HepG2 (cell line): Measurements from ENCODE around the gene SLC20A1. TPM values are rescaled to one million over a fixed set of nuclear protein-coding genes. Genes with fewer than 3 reads are reported as not detected.

Experiments used
- CAMTA2 ChIP-seq: sonication (generic); formaldehyde crosslinking; IDR thresholded peaks from 2 replicates; pipeline ENCODE4 v1.4.0; 2020; ENCODE audit warnings: mild to moderate bottlenecking, missing genetic modification reagents, borderline replicate concordance
- ESRRA ChIP-seq: sonication (generic); formaldehyde crosslinking; IDR thresholded peaks from 2 replicates; pipeline ENCODE4 v1.5.1; 2020; ENCODE audit warnings: mild to moderate bottlenecking, low read depth, missing genetic modification reagents
- HOXA5 ChIP-seq: sonication (generic); formaldehyde crosslinking; IDR thresholded peaks from 2 replicates; pipeline ENCODE4 v1.4.0; 2020; ENCODE audit warnings: missing genetic modification reagents
- IKZF1 ChIP-seq: fragments of 450-650 bp; IDR thresholded peaks from 2 replicates; pipeline ENCODE4 v1.7.1; 2016
- ISL2 ChIP-seq: sonication (generic); formaldehyde crosslinking; IDR thresholded peaks from 2 replicates; pipeline ENCODE4 v1.5.0; 2020; ENCODE audit warnings: missing genetic modification reagents
- KDM6A ChIP-seq: IDR thresholded peaks from 2 replicates; pipeline ENCODE4 v1.6.1; 2016; ENCODE audit warnings: low read depth
- MXI1 ChIP-seq: IDR thresholded peaks from 3 replicates; pipeline ENCODE4 v1.6.1; 2012; ENCODE audit warnings: low read depth, low read length, inconsistent platforms, borderline replicate concordance
- NCOR1 ChIP-seq: fragments of 200-600 bp; sonication (generic); IDR thresholded peaks from 2 replicates; pipeline ENCODE4 v1.7.0; 2017; ENCODE audit warnings: antibody characterized with exemption, low read length, borderline replicate concordance
- NFATC3 ChIP-seq: sonication (generic); formaldehyde crosslinking; IDR thresholded peaks from 2 replicates; pipeline ENCODE4 v1.5.1; 2020; ENCODE audit warnings: mild to moderate bottlenecking, missing genetic modification reagents
- NFKBIZ ChIP-seq: IDR thresholded peaks from 2 replicates; pipeline ENCODE4 v1.6.1; 2018; ENCODE audit warnings: missing genetic modification reagents, missing compliant biosample characterization
- NR1H2 ChIP-seq: sonication (generic); formaldehyde crosslinking; IDR thresholded peaks from 2 replicates; pipeline ENCODE4 v1.8.1; 2022; ENCODE audit warnings: low read depth, missing genetic modification reagents, borderline replicate concordance
- PCBP1 ChIP-seq: fragments of 200-400 bp; formaldehyde crosslinking; IDR thresholded peaks from 2 replicates; pipeline ENCODE4 v1.6.1; 2017; ENCODE audit warnings: mild to moderate bottlenecking, low read depth, low read length, borderline replicate concordance
- RARG ChIP-seq: sonication (generic); formaldehyde crosslinking; IDR thresholded peaks from 2 replicates; pipeline ENCODE4 v1.4.0; 2020; ENCODE audit warnings: low read depth, mild to moderate bottlenecking, missing genetic modification reagents
- SOX6 ChIP-seq, 2 experiments: fragments of 450-650 bp in 1 of 2; sonication (generic) in 1 of 2; formaldehyde crosslinking in 1 of 2; IDR thresholded peaks; 2 replicates each; pipeline versions ENCODE4 v1.4.0 to v1.6.1; 2017 to 2020; ENCODE audit warnings: antibody characterized with exemption in 1 of 2, mild to moderate bottlenecking in 1 of 2, missing genetic modification reagents in 1 of 2
- SP2 ChIP-seq: sonication (generic); formaldehyde crosslinking; IDR thresholded peaks from 2 replicates; pipeline ENCODE4 v1.5.1; 2020; ENCODE audit warnings: mild to moderate bottlenecking, missing genetic modification reagents
- ZFP62 ChIP-seq: sonication (generic); formaldehyde crosslinking; IDR thresholded peaks from 2 replicates; pipeline ENCODE4 v1.4.0; 2020; ENCODE audit warnings: missing genetic modification reagents
- ZNF232 ChIP-seq: sonication (generic); formaldehyde crosslinking; IDR thresholded peaks from 2 replicates; pipeline ENCODE4 v1.4.0; 2020; ENCODE audit warnings: missing genetic modification reagents, borderline replicate concordance
- ZNF34 ChIP-seq: sonication (generic); formaldehyde crosslinking; IDR thresholded peaks from 2 replicates; pipeline ENCODE4 v1.4.0; 2020; ENCODE audit warnings: mild to moderate bottlenecking, missing genetic modification reagents, borderline replicate concordance
- ZNF343 ChIP-seq: sonication (generic); formaldehyde crosslinking; IDR thresholded peaks from 2 replicates; pipeline ENCODE4 v1.4.0; 2020; ENCODE audit warnings: mild to moderate bottlenecking, missing genetic modification reagents
- ZNF432 ChIP-seq: sonication (generic); formaldehyde crosslinking; IDR thresholded peaks from 2 replicates; pipeline ENCODE4 v1.5.0; 2020; ENCODE audit warnings: missing genetic modification reagents, mild to moderate bottlenecking, borderline replicate concordance
- ZNF709 ChIP-seq: sonication (generic); formaldehyde crosslinking; IDR thresholded peaks from 2 replicates; pipeline ENCODE4 v1.5.0; 2020; ENCODE audit warnings: mild to moderate bottlenecking, missing genetic modification reagents
- ZNF788 ChIP-seq: sonication (generic); formaldehyde crosslinking; IDR thresholded peaks from 2 replicates; pipeline ENCODE4 v1.5.0; 2020; ENCODE audit warnings: mild to moderate bottlenecking, missing genetic modification reagents, borderline replicate concordance
- ZNF839 ChIP-seq: sonication (generic); formaldehyde crosslinking; IDR thresholded peaks from 2 replicates; pipeline ENCODE4 v1.4.0; 2020; ENCODE audit warnings: missing genetic modification reagents, mild to moderate bottlenecking, borderline replicate concordance
- polyA plus RNA-seq, 8 experiments: library from polyadenylated mRNA; depleted of rRNA in 3 of 8; stranded (reverse) in 7 of 8; unstranded in 1 of 8; fragments of >200 nt; fragmentation: Illumina TruSeq in 4 of 8; extraction: Trizol in 4 of 8; gene quantifications; 2 replicates each; pipeline versions ENCODE4 v1.2.1 to v1.2.3, GENCODE V29; 2011 to 2016; ENCODE audit warnings: low read depth in 4 of 8, missing spikeins in 1 of 8, mixed read lengths in 1 of 8; ENCODE audit not compliant: insufficient read depth in 1 of 8
- total RNA-seq, 5 experiments: library from RNA; depleted of rRNA; stranded (reverse); fragments of >200 nt; fragmentation: Illumina TruSeq; extraction: Trizol; gene quantifications; 2 replicates each; pipeline ENCODE4 v1.2.3, GENCODE V29; 2016; ENCODE audit warnings: low read depth in 1 of 5
- TF ChIP-seq, protein P1 (sequence below): IDR thresholded peaks from 2 replicates; pipeline ENCODE4 v1.6.1; 2018; ENCODE audit warnings: missing genetic modification reagents
- TF ChIP-seq, protein P2 (sequence below): sonication (generic); formaldehyde crosslinking; IDR thresholded peaks from 2 replicates; pipeline ENCODE4 v1.4.0; 2020; ENCODE audit warnings: missing genetic modification reagents, borderline replicate concordance
- TF ChIP-seq, protein P3 (sequence below): sonication (generic); formaldehyde crosslinking; IDR thresholded peaks from 2 replicates; pipeline ENCODE4 v1.9.0; 2022; ENCODE audit warnings: low read depth, missing genetic modification reagents

SLC20A1 gene
- total and polyA plus RNA-seq, 2 of the 13 experiments (the other 11 are each of a cell fraction or from before 2014, with no cell fraction given): 54.0 to 85.9 TPM

- TF ChIP-seq SOX6 (IDR thresholded peaks at IDR 0.05): no peak
- TF ChIP-seq SOX6 (CRISPR knock-in tag; IDR thresholded peaks at IDR 0.05): peak; percentile 94
- no peak for TF ChIP-seq ZNF432 (CRISPR knock-in tag)
- TF ChIP-seq KDM6A: peak; percentile 90
- TF ChIP-seq ZFP62 (CRISPR knock-in tag): no peak
- TF ChIP-seq PCBP1: no peak
- no peak for TF ChIP-seq NFKBIZ
- TF ChIP-seq ZNF343 (CRISPR knock-in tag): no peak
- TF ChIP-seq NR1H2 (CRISPR knock-in tag): no peak
- TF ChIP-seq IKZF1: no peak
- TF ChIP-seq ISL2 (CRISPR knock-in tag): peak; percentile 67
- TF ChIP-seq ZNF709 (CRISPR knock-in tag): no peak
- TF ChIP-seq, protein P1, sequence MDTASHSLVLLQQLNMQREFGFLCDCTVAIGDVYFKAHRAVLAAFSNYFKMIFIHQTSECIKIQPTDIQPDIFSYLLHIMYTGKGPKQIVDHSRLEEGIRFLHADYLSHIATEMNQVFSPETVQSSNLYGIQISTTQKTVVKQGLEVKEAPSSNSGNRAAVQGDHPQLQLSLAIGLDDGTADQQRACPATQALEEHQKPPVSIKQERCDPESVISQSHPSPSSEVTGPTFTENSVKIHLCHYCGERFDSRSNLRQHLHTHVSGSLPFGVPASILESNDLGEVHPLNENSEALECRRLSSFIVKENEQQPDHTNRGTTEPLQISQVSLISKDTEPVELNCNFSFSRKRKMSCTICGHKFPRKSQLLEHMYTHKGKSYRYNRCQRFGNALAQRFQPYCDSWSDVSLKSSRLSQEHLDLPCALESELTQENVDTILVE: no peak; the same call in 1 of the 2 replicates
- TF ChIP-seq, protein P2, sequence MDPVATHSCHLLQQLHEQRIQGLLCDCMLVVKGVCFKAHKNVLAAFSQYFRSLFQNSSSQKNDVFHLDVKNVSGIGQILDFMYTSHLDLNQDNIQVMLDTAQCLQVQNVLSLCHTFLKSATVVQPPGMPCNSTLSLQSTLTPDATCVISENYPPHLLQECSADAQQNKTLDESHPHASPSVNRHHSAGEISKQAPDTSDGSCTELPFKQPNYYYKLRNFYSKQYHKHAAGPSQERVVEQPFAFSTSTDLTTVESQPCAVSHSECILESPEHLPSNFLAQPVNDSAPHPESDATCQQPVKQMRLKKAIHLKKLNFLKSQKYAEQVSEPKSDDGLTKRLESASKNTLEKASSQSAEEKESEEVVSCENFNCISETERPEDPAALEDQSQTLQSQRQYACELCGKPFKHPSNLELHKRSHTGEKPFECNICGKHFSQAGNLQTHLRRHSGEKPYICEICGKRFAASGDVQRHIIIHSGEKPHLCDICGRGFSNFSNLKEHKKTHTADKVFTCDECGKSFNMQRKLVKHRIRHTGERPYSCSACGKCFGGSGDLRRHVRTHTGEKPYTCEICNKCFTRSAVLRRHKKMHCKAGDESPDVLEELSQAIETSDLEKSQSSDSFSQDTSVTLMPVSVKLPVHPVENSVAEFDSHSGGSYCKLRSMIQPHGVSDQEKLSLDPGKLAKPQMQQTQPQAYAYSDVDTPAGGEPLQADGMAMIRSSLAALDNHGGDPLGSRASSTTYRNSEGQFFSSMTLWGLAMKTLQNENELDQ: no peak
- TF ChIP-seq ESRRA: peak; percentile 97
- TF ChIP-seq ZNF839: no peak
- TF ChIP-seq, protein P3, sequence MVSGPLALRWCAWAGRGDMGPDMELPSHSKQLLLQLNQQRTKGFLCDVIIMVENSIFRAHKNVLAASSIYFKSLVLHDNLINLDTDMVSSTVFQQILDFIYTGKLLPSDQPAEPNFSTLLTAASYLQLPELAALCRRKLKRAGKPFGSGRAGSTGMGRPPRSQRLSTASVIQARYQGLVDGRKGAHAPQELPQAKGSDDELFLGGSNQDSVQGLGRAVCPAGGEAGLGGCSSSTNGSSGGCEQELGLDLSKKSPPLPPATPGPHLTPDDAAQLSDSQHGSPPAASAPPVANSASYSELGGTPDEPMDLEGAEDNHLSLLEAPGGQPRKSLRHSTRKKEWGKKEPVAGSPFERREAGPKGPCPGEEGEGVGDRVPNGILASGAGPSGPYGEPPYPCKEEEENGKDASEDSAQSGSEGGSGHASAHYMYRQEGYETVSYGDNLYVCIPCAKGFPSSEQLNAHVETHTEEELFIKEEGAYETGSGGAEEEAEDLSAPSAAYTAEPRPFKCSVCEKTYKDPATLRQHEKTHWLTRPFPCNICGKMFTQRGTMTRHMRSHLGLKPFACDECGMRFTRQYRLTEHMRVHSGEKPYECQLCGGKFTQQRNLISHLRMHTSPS (CRISPR knock-in tag): no peak
- no peak for TF ChIP-seq ZNF34 (CRISPR knock-in tag)
- TF ChIP-seq MXI1: peak; percentile 51; the same call in 1 of the 3 replicates
- no peak for TF ChIP-seq NFATC3 (CRISPR knock-in tag)
- no peak for TF ChIP-seq HOXA5 (CRISPR knock-in tag)
- TF ChIP-seq CAMTA2 (CRISPR knock-in tag): no peak
- TF ChIP-seq SP2 (CRISPR knock-in tag): no peak
- TF ChIP-seq RARG (CRISPR knock-in tag): no peak
- no peak for TF ChIP-seq ZNF788 (CRISPR knock-in tag)
- no peak for TF ChIP-seq ZNF232 (CRISPR knock-in tag)
- peak; percentile 95 for TF ChIP-seq NCOR1
Observed at GRCh38 chr2:112644155-112644932, 1.4 kb upstream of the SLC20A1 start (continued).
